HG02884 (cell line): ENCODE measurements around the gene MORN1.

Source experiments
- ATAC-seq: cut with Tn5 transposase; IDR thresholded peaks from one replicate; pipeline ENCODE4 v1.9.1; 2021; ENCODE audit warnings: mild to moderate bottlenecking, moderate library complexity; ENCODE audit not compliant: unreplicated experiment

Gene MORN1

GRCh38 chr1:2375923-2376260 lies 15.5 kb downstream of the MORN1 start:
- ATAC-seq = no peak

GRCh38 chr1:2375246-2375922 lies 16.0 kb downstream of the MORN1 start:
- no peak for ATAC-seq

- no peak for ATAC-seq
Measured at GRCh38 chr1:2374252-2375155, 16.9 kb downstream of the MORN1 start.

- ATAC-seq = no peak
Measured at GRCh38 chr1:2373551-2374251, 17.7 kb downstream of the MORN1 start.

GRCh38 chr1:2372551-2373490 lies 18.5 kb downstream of the MORN1 start:
- no peak for ATAC-seq

- no peak for ATAC-seq
Measured at GRCh38 chr1:2368053-2368744, 23.2 kb downstream of the MORN1 start.

- no peak for ATAC-seq
Measured at GRCh38 chr1:2363847-2364513, 27.4 kb downstream of the MORN1 start.

- ATAC-seq = no peak
Measured at GRCh38 chr1:2360588-2361364, 30.6 kb downstream of the MORN1 start.

GRCh38 chr1:2358651-2359640 lies 32.4 kb downstream of the MORN1 start:
- no peak for ATAC-seq

GRCh38 chr1:2358072-2358471 lies 33.3 kb downstream of the MORN1 start:
- ATAC-seq = no peak

GRCh38 chr1:2356911-2357845 lies 34.2 kb downstream of the MORN1 start:
- ATAC-seq = no peak

GRCh38 chr1:2356401-2356800 lies 35.0 kb downstream of the MORN1 start:
- ATAC-seq = no peak

GRCh38 chr1:2355373-2356261 lies 35.7 kb downstream of the MORN1 start:
- no peak for ATAC-seq

- ATAC-seq = no peak
Measured at GRCh38 chr1:2354511-2355372, 36.6 kb downstream of the MORN1 start.
